Panc1 (cell line): Measurements from ENCODE around the gene PAH. TPM values are rescaled to one million over a fixed set of nuclear protein-coding genes. Genes with fewer than 3 reads are reported as not detected.

Experiments used
- ATAC-seq: fragments of 200-7000 bp; cut with Tn5 transposase; 2 replicates; pipeline ENCODE4 v1.9.1; 2020; ENCODE audit warnings: mild to moderate bottlenecking, moderate library complexity
- BruUV-seq: library from RNA; stranded (reverse); fragments of 400-500 nt; replicated peaks from 2 replicates; lab custom pipeline; 2021; lab: Mats Ljungman, UMichigan
- CTCF ChIA-PET: fragments of 300-600 bp; sonication (Branson Sonifier 250); formaldehyde crosslinking; loops from one replicate; lab custom pipeline; 2022; ENCODE audit warnings: antibody characterized with exemption; lab: Charles Lee
- POLR2A ChIA-PET: fragments of 300-600 bp; sonication (Branson Sonifier 250); formaldehyde crosslinking; loops from one replicate; lab custom pipeline; 2022; ENCODE audit warnings: antibody characterized with exemption; lab: Charles Lee
- DNase-seq: peaks from one replicate; pipeline ENCODE4 v3.0.0-alpha.2; 2010; ENCODE audit warnings: low read depth, low spot score
- H3K27ac ChIP-seq: 2 replicates; pipeline ENCODE4 v1.5.1; 2011; ENCODE audit warnings: mild to moderate bottlenecking, low read length, inconsistent platforms
- H3K27me3 ChIP-seq: fragments of 200-500 bp; sonication (Bioruptor generic); 2 replicates; pipeline ENCODE4 v1.6.0; 2014; ENCODE audit warnings: low read length, inconsistent platforms; ENCODE audit not compliant: control insufficient read depth, insufficient read depth
- H3K36me3 ChIP-seq: fragments of 200-500 bp; sonication (Bioruptor generic); 2 replicates; pipeline ENCODE4 v1.5.1; 2014; ENCODE audit warnings: inconsistent platforms, mild to moderate bottlenecking, low read length, moderate library complexity; ENCODE audit not compliant: control insufficient read depth, insufficient read depth
- H3K4me1 ChIP-seq: 2 replicates; pipeline ENCODE4 v1.5.1; 2011; ENCODE audit warnings: inconsistent platforms, mild to moderate bottlenecking, low read length, moderate library complexity; ENCODE audit not compliant: control insufficient read depth, insufficient read depth
- H3K4me3 ChIP-seq, 2 experiments: 2 replicates each; pipeline ENCODE4 v1.5.1; 2011 to 2012; ENCODE audit warnings: low read depth in 2 of 2, low read length in 2 of 2, mild to moderate bottlenecking in 2 of 2, inconsistent platforms in 1 of 2, moderate library complexity in 1 of 2
- H3K9me3 ChIP-seq: fragments of 200-500 bp; sonication (Bioruptor generic); 2 replicates; pipeline ENCODE4 v1.5.1; 2014; ENCODE audit warnings: low read depth, mild to moderate bottlenecking, inconsistent platforms, low read length, moderate library complexity; ENCODE audit not compliant: control insufficient read depth, insufficient read depth
- POLR2AphosphoS5 ChIP-seq: IDR thresholded peaks from 2 replicates; pipeline ENCODE4 v1.6.1; 2012; ENCODE audit warnings: mild to moderate bottlenecking, low read depth, low read length, moderate library complexity
- SIN3A ChIP-seq: IDR thresholded peaks from 2 replicates; pipeline ENCODE4 v1.6.1; 2012; ENCODE audit warnings: low read depth, mild to moderate bottlenecking, low read length, moderate library complexity, borderline replicate concordance; ENCODE audit not compliant: insufficient read depth
- TCF7L2 ChIP-seq: IDR thresholded peaks from 2 replicates; pipeline ENCODE4 v1.6.1; 2011; ENCODE audit warnings: mild to moderate bottlenecking, low read depth, low read length, inconsistent platforms
- in situ Hi-C: cut with HindIII; loops from 2 replicates; pipeline ENCODE4 v1.10.0; 2016; ENCODE audit warnings: low sequenced_read_pairs, low pct_unique_long_range_greater_than_20kb
- intact Hi-C: fragments of 100-400 bp; cut with micrococcal nuclease; formaldehyde crosslinking; loops from one replicate; pipeline ENCODE4 v1.10.0; 2022; ENCODE audit not compliant: unreplicated experiment
- total RNA-seq: library from RNA; stranded (reverse); gene quantifications from one replicate; pipeline ENCODE4 v1.2.1, GENCODE V29; 2021; ENCODE audit not compliant: unreplicated experiment
- TF ChIP-seq, protein P1 (sequence below), 2 experiments: IDR thresholded peaks; 2 replicates each; pipeline ENCODE4 v1.6.1; 2011 to 2012; ENCODE audit warnings: low read depth in 2 of 2, control low read depth in 1 of 2, low read length in 1 of 2, mild to moderate bottlenecking in 1 of 2, moderate library complexity in 1 of 2; ENCODE audit not compliant: insufficient read depth in 1 of 2
- TF ChIP-seq, protein P2 (sequence below): fragments of 450-650 bp; IDR thresholded peaks from 2 replicates; pipeline ENCODE4 v1.5.1; 2017; ENCODE audit warnings: mild to moderate bottlenecking

The PAH gene
- total RNA-seq, 1 experiment from 2014 or later, result 0.51 TPM

DNA sequence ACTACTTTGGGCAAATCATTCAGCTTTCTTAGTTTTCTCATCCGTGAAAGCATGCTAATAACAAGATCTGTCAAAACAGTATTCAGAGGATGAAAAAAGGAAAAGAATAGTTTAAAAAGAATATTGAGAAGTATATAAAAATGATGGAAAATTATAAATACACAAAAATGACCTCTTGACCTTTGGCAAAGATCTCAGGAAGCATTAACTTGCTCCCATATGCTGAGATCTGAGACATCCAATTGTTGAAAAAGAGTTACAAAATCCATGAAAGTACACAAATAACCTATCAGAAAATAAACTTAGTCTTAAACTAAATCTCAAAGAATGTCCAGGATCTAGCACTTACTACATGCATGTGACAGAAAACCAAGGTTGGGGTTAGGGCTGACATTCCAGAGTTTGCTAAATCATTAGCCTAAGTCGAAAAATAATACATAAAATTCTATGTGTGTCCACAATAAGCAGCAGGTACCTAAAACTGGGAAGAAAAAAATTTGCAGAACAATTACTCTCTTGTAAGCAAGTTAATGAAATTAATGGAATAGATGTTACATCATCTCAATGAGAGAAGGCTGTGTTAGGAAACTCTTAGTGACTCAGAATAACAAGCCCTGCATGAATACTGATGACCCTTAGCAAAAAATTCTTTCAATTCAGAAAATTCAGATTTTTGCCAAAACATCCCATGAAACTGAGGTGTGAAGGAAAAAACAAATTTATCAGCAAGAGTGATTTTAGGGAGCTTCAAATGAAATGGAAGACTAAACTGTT is 3.4 kb downstream of the PAH start:
- Histone ChIP-seq H3K4me1 (no peaks in the 10 kb centered on the region), H3K27ac (no peak overlapping the region), H3K27me3 (no peaks in the 10 kb centered on the region), H3K4me3 (no peak overlapping the region), H3K9me3 (no peaks in the 10 kb centered on the region), H3K36me3 (no peaks in the 10 kb centered on the region)
- no peak for ATAC-seq
- intact Hi-C loops (no loop called here), in situ Hi-C loops (no loop called here)
- ChIA-PET POLR2A (no interaction called here), CTCF (no interaction called here)
- TF ChIP-seq TCF7L2 (no peak), POLR2AphosphoS5 (no peak), SIN3A (no peak)
- TF ChIP-seq, protein P1, sequence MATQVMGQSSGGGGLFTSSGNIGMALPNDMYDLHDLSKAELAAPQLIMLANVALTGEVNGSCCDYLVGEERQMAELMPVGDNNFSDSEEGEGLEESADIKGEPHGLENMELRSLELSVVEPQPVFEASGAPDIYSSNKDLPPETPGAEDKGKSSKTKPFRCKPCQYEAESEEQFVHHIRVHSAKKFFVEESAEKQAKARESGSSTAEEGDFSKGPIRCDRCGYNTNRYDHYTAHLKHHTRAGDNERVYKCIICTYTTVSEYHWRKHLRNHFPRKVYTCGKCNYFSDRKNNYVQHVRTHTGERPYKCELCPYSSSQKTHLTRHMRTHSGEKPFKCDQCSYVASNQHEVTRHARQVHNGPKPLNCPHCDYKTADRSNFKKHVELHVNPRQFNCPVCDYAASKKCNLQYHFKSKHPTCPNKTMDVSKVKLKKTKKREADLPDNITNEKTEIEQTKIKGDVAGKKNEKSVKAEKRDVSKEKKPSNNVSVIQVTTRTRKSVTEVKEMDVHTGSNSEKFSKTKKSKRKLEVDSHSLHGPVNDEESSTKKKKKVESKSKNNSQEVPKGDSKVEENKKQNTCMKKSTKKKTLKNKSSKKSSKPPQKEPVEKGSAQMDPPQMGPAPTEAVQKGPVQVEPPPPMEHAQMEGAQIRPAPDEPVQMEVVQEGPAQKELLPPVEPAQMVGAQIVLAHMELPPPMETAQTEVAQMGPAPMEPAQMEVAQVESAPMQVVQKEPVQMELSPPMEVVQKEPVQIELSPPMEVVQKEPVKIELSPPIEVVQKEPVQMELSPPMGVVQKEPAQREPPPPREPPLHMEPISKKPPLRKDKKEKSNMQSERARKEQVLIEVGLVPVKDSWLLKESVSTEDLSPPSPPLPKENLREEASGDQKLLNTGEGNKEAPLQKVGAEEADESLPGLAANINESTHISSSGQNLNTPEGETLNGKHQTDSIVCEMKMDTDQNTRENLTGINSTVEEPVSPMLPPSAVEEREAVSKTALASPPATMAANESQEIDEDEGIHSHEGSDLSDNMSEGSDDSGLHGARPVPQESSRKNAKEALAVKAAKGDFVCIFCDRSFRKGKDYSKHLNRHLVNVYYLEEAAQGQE (IDR thresholded peaks at IDR 0.05; ENCODE audit: insufficient read depth in 1 of 2, low read depth in 2 of 2, low read length in 1 of 2), result no peak
- TF ChIP-seq, protein P2, sequence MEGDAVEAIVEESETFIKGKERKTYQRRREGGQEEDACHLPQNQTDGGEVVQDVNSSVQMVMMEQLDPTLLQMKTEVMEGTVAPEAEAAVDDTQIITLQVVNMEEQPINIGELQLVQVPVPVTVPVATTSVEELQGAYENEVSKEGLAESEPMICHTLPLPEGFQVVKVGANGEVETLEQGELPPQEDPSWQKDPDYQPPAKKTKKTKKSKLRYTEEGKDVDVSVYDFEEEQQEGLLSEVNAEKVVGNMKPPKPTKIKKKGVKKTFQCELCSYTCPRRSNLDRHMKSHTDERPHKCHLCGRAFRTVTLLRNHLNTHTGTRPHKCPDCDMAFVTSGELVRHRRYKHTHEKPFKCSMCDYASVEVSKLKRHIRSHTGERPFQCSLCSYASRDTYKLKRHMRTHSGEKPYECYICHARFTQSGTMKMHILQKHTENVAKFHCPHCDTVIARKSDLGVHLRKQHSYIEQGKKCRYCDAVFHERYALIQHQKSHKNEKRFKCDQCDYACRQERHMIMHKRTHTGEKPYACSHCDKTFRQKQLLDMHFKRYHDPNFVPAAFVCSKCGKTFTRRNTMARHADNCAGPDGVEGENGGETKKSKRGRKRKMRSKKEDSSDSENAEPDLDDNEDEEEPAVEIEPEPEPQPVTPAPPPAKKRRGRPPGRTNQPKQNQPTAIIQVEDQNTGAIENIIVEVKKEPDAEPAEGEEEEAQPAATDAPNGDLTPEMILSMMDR, result no peak
- no TSS peak for BruUV-seq
- no peak for DNase-seq

DNA sequence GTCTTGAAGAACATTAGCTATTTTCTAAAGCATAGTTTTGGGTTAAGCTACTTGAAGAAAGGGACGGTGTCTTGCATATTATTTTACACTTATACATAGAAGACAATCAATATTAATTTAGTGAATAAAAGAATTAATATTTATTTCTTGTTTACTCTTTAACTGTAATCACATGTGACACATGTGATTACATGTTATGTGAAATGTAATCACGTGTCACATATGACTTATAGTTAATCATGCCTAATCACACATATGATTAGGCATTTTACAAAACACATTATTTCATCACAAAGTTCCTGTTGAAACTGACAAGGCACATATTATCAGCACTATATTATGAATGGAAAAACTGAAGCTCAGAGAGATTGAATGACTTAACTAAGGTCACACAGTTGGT is 4.8 kb downstream of the PAH start:
- ChIA-PET CTCF (no interaction called here), POLR2A (no interaction called here)
- DNase-seq (no peak), ATAC-seq (no peak)
- H3K4me3 ChIP-seq, result no peak overlapping the region
- BruUV-seq, result no TSS peak
- H3K36me3 ChIP-seq, result no peaks in the 10 kb centered on the region
- in situ Hi-C loops, result no loop called here
- no peaks in the 10 kb centered on the region for H3K9me3 ChIP-seq
- H3K27ac ChIP-seq, result no peak overlapping the region
- TF ChIP-seq SIN3A (no peak), TCF7L2 (no peak), POLR2AphosphoS5 (no peak)
- TF ChIP-seq, protein P2, result no peak
- TF ChIP-seq, protein P1 (IDR thresholded peaks at IDR 0.05; ENCODE audit: insufficient read depth in 1 of 2, low read depth in 2 of 2, low read length in 1 of 2), result no peak
- intact Hi-C loops, result no loop called here
- no peaks in the 10 kb centered on the region for H3K27me3 ChIP-seq
- H3K4me1 ChIP-seq, result no peaks in the 10 kb centered on the region
